K562 (cell line): ENCODE results near the gene LOXL3. TPM values are rescaled to one million over a fixed set of nuclear protein-coding genes. Genes with fewer than 3 reads are reported as not detected.
A peak's percentile ranks its signal among the peaks of the same experiment; 100 is the strongest.

Source experiments
- ARID3B ChIP-seq: fragments of 250-450 bp; sonication (Bioruptor Pico); IDR thresholded peaks from 2 replicates; pipeline ENCODE4 v1.4.0; 2020; ENCODE audit warnings: borderline replicate concordance
- DLX4 ChIP-seq: fragments of 250-450 bp; sonication (Bioruptor Pico); IDR thresholded peaks from 2 replicates; pipeline ENCODE4 v1.6.1; 2021; ENCODE audit warnings: mild to moderate bottlenecking
- HEY1 ChIP-seq: fragments of 250-450 bp; sonication (Bioruptor Pico); IDR thresholded peaks from 2 replicates; pipeline ENCODE4 v1.5.0; 2020; ENCODE audit warnings: mild to moderate bottlenecking, moderate library complexity, borderline replicate concordance
- HMBOX1 ChIP-seq: sonication (generic); IDR thresholded peaks from 2 replicates; pipeline ENCODE4 v1.6.1; 2016
- IFI16 ChIP-seq: fragments of 250-450 bp; sonication (Bioruptor Pico); IDR thresholded peaks from 2 replicates; pipeline ENCODE4 v2.1.2; 2022; ENCODE audit warnings: mild to moderate bottlenecking, inconsistent platforms
- KLF13 ChIP-seq: fragments of 450-650 bp; IDR thresholded peaks from 2 replicates; pipeline ENCODE4 v1.6.1; 2016; ENCODE audit warnings: missing genetic modification characterization, low read depth, mild to moderate bottlenecking, missing compliant biosample characterization, moderate library complexity, borderline replicate concordance
- ZBTB33 ChIP-seq: sonication (generic); formaldehyde crosslinking; IDR thresholded peaks from 2 replicates; pipeline ENCODE4 v1.8.1; 2023; ENCODE audit warnings: mild to moderate bottlenecking, missing genetic modification reagents
- ZBTB9 ChIP-seq: fragments of 450-650 bp; formaldehyde crosslinking; IDR thresholded peaks from 2 replicates; pipeline ENCODE4 v1.4.0; 2020; ENCODE audit warnings: mild to moderate bottlenecking, moderate library complexity
- ZNF318 ChIP-seq, 2 experiments: fragments of 450-650 bp; IDR thresholded peaks; 2 replicates each; pipeline ENCODE4 v1.6.1; 2016; ENCODE audit warnings: mild to moderate bottlenecking in 2 of 2, borderline replicate concordance in 1 of 2, low read depth in 1 of 2, moderate library complexity in 1 of 2
- ZNF384 ChIP-seq: IDR thresholded peaks from 2 replicates; pipeline ENCODE4 v1.6.1; 2012; ENCODE audit warnings: low read depth, low read length, improper control_type of control experiment
- polyA plus RNA-seq, 8 experiments: library from polyadenylated mRNA; depleted of rRNA in 4 of 8; stranded (reverse) in 5 of 8; unstranded in 3 of 8; fragments of >200 nt; fragmentation: Nextera tagmentation in 2 of 8; fragmentation: Illumina TruSeq in 1 of 8; extraction: Ambion mirVana in 2 of 8; extraction: Trizol in 1 of 8; gene quantifications; 2 replicates each; pipeline versions ENCODE4 v1.2.1 to v1.2.3, GENCODE V29; 2011 to 2014; ENCODE audit warnings: inconsistent platforms in 1 of 8, missing spikeins in 1 of 8
- total RNA-seq, 7 experiments: library from RNA; depleted of rRNA in 6 of 7; stranded (reverse); fragments of >200 nt in 6 of 7; fragmentation: Illumina TruSeq in 2 of 7; extraction: Trizol in 2 of 7; gene quantifications; 2 replicates each; pipeline versions ENCODE4 v1.2.1 to v1.2.3, GENCODE V29; 2011 to 2021; ENCODE audit warnings: low replicate concordance in 1 of 7

LOXL3 gene
- total and polyA plus RNA-seq, 9 of the 15 experiments (the other 6 are each of a cell fraction or from before 2014, with no cell fraction given) = 0.22 to 0.99 (median 0.31) TPM

- TF ChIP-seq ZNF318 (IDR thresholded peaks at IDR 0.05; ENCODE audit: borderline replicate concordance in 1 of 2, low read depth in 1 of 2) = no peak
- no peak for TF ChIP-seq DLX4
- no peak for TF ChIP-seq HMBOX1
- TF ChIP-seq KLF13 (tag) = no peak
- TF ChIP-seq ZNF384 = no peak
- TF ChIP-seq HEY1 (CRISPR knock-in tag) = no peak
- TF ChIP-seq IFI16 (CRISPR knock-in tag) = no peak
- TF ChIP-seq ARID3B (CRISPR knock-in tag) = no peak
- peak; percentile 96 for TF ChIP-seq ZBTB33
- 0 out of 2 replicates have a peak, but pooled peaks have one; percentile 39 for TF ChIP-seq ZBTB9 (CRISPR knock-in tag)
These were observed 4.6 kb downstream of the LOXL3 start (continued) for GRCh38 chr2:74548900-74549826.
